ENCODE data around the gene NTRK2.

Gene NTRK2

DNA sequence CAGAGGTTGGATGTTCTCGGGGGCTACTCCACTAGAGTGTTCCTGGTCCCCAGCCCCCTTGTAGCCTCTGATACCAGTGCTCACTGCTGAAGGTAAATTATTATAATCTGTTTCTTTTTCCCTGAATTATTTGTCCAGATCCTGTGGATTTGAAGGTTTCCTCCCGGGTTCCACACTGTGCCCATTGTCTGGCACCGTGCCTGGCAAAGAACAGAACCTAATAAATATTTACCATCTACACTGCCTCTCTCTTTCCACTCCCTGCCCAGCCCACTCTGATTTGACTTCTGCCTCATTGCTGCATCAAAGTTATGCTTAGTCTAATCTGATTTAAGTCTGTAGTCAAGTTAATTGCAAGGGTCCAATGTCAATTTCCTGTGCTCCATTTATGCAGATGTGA lies 322.9 kb downstream of the NTRK2 start:
- TF ChIP-seq, protein P1, sequence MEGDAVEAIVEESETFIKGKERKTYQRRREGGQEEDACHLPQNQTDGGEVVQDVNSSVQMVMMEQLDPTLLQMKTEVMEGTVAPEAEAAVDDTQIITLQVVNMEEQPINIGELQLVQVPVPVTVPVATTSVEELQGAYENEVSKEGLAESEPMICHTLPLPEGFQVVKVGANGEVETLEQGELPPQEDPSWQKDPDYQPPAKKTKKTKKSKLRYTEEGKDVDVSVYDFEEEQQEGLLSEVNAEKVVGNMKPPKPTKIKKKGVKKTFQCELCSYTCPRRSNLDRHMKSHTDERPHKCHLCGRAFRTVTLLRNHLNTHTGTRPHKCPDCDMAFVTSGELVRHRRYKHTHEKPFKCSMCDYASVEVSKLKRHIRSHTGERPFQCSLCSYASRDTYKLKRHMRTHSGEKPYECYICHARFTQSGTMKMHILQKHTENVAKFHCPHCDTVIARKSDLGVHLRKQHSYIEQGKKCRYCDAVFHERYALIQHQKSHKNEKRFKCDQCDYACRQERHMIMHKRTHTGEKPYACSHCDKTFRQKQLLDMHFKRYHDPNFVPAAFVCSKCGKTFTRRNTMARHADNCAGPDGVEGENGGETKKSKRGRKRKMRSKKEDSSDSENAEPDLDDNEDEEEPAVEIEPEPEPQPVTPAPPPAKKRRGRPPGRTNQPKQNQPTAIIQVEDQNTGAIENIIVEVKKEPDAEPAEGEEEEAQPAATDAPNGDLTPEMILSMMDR (IDR thresholded peaks at IDR 0.05; ENCODE audit: extremely low read depth, missing control alignments), result no peak
- no peak for DNase-seq (ENCODE audit: low spot score)

DNA sequence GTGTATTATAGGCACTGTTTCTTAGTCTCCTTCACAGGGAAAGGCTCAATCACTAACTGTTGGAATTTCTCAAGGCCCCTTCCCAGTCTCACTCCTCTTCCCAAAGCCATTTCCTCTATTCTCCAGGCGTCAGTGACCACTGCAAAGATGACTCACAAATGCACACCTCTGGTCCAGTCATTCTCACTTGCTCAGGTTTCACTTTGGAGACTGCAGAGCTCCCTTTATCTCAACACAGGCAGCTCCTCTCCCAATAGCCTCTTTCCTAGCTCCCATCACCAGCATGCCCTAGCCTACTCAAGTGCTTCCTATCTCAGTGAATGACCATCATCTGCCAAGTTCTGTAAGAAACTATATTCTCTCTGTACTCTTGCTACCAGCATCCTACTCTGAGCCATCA lies 323.6 kb downstream of the NTRK2 start:
- TF ChIP-seq, protein P1 (IDR thresholded peaks at IDR 0.05; ENCODE audit: extremely low read depth, missing control alignments), result no peak
- no peak for DNase-seq (ENCODE audit: low spot score)

DNA sequence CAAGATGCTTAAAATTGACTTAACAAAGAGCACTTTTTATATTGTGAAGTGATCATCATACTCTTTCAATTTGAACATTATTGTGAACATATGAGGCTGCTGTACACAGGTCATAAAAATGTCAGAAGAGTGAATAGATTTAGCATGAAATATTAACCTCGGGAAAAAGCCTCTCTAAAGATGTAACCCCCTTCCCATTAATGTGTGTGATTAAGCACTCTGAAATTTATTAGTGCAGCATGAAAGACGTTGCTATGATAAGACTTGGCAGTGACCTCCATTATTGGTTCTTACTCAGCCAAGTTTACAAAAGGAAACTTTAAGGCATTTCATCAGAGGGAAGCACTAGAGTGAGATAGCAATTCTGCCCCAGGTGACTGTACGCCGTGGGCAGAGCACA lies 326.5 kb downstream of the NTRK2 start:
- DNase-seq (ENCODE audit: low spot score), result no peak
- TF ChIP-seq, protein P1 (IDR thresholded peaks at IDR 0.05; ENCODE audit: extremely low read depth, missing control alignments), result no peak

DNA sequence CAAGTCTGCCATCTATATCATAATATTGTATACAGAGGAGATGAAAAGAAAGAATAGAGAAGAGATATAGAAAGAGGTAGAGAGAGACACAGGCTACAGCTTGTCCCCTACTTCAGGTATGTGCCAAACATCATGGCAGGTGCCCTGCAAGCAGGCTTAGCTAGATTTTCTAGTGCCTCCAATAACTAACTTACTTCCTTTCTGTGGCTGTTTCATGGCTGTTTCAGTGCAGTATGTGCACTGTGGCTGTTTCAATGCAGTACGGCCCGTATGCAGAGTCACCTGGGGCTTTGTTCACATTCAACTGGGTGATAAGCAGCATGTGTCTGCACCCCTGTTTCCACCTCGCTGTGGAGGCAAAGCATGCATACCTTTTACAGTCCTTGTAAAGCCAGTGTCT lies 327.2 kb downstream of the NTRK2 start:
- DNase-seq (ENCODE audit: low spot score), result no peak
- TF ChIP-seq, protein P1 (IDR thresholded peaks at IDR 0.05; ENCODE audit: extremely low read depth, missing control alignments), result no peak

DNA sequence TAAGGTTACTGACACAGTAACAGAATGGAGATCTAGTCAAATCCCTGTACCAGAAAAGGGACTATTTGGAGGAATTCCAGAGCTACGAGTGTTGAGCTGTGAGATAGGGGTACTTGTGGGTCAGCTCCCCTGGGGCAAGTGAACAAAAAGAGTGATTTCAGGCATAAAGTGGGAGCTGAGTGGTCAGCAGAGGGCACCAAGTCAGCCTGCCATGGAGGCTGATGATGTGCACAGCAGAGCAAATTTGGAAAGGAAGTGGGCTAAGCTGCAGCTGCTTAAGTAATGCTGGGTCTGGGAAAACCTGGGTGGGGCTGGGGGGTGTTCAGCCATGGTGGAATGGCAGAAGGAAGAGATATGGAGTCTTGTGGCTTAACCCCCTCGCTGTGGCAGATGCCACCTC lies 327.9 kb downstream of the NTRK2 start:
- TF ChIP-seq, protein P1 (IDR thresholded peaks at IDR 0.05; ENCODE audit: extremely low read depth, missing control alignments), result no peak
- no peak for DNase-seq (ENCODE audit: low spot score)

DNA sequence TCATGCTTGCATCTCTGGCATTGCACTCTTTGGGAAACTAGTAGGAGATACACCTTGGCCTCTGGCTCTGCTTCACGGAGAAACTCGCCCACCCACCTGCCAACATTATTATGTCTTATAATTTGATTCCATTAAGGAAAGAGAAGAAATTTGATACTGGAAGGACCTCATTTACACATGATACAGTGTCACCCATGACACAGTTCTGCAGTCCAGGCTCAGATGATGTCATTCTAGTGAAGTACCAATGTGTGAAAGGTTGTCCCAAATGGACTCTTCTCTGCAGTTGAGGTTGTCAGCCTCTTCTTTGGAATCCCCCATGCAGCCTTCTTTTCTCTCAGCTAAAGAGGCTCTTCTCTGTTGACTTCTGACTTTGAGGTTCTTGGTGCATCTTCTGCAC lies 329.1 kb downstream of the NTRK2 start:
- TF ChIP-seq, protein P1 (IDR thresholded peaks at IDR 0.05; ENCODE audit: extremely low read depth, missing control alignments), result no peak
- DNase-seq (ENCODE audit: low spot score), result no peak

DNA sequence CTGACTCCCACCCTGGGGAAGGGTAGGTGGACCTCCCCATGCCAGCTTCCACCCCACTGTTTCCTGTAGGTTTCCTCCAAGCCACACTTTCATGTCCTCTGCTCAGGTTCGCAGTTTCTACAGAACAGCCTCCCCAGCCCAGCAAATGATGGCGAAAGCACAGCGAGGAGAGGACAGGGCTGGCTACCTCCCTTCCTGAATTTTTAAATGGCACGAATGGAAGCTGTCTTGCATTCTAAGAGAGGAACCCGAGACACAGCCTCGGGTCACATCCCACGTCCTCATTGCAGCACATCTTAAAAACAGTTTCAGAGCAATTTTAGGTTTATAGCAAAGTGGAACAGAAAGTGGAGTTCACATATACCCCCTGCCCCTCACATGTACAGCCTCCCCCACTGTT lies 330.3 kb downstream of the NTRK2 start:
- TF ChIP-seq, protein P1 (IDR thresholded peaks at IDR 0.05; ENCODE audit: extremely low read depth, missing control alignments), result no peak
- no peak for DNase-seq (ENCODE audit: low spot score)

Measured in GM20000 (cell line).